Stimulated activated effector memory CD8-positive, alpha-beta T cell treated with anti-CD3 and anti-CD28 coated beads, Interleukin-12 subunit alpha, Interleukin-12 subunit beta, amount 100 ng/mL, for 72 hours (primary cell): ENCODE results near the gene GALNTL6.

Experiments
- ATAC-seq: fragments of 150-1000 bp; cut with Tn5 transposase; 2 replicates; pipeline ENCODE4 v1.10.0; 2021
- DNase-seq, 2 donors: peaks; one replicate each; pipeline ENCODE4 v3.0.0; 2021 to 2022; ENCODE audit warnings: low spot score in 2 of 2
- H3K27ac Mint-ChIP-seq: one replicate; pipeline ENCODE4 v1.8.0; 2022; ENCODE audit warnings: mild to moderate bottlenecking, mixed read lengths
- H3K36me3 Mint-ChIP-seq: one replicate; pipeline ENCODE4 v1.8.0; 2022; ENCODE audit warnings: mild to moderate bottlenecking, mixed read lengths
- H3K4me1 Mint-ChIP-seq: one replicate; pipeline ENCODE4 v1.8.0; 2022; ENCODE audit warnings: mixed read lengths
- H3K4me3 Mint-ChIP-seq: one replicate; pipeline ENCODE4 v1.8.0; 2022; ENCODE audit warnings: mild to moderate bottlenecking, mixed read lengths
- H3K9me3 Mint-ChIP-seq: one replicate; pipeline ENCODE4 v1.8.0; 2022; ENCODE audit warnings: mixed read lengths

GALNTL6 gene

GRCh38 chr4:171932238-171932637 lies 119.0 kb downstream of the GALNTL6 start:
- ATAC-seq (no peak), DNase-seq (no peak)
- no peaks in the 10 kb centered on the region for H3K4me1 Mint-ChIP-seq
- no peaks in the 10 kb centered on the region for H3K36me3 Mint-ChIP-seq
- H3K4me3 Mint-ChIP-seq: no peak overlapping the region
- H3K9me3 Mint-ChIP-seq: peaks cover 4% of the 10 kb centered on the region
- H3K27ac Mint-ChIP-seq: no peak overlapping the region

- no peak overlapping the region for H3K4me3 Mint-ChIP-seq
- peaks cover 7% of the 10 kb centered on the region for H3K9me3 Mint-ChIP-seq
- no peaks in the 10 kb centered on the region for H3K4me1 Mint-ChIP-seq
- no peaks in the 10 kb centered on the region for H3K36me3 Mint-ChIP-seq
- DNase-seq (no peak), ATAC-seq (no peak)
- no peak overlapping the region for H3K27ac Mint-ChIP-seq
These were observed 127.5 kb downstream of the GALNTL6 start for GRCh38 chr4:171940656-171941055.

- no peaks in the 10 kb centered on the region for H3K4me1 Mint-ChIP-seq
- H3K9me3 Mint-ChIP-seq: peaks cover 23% of the 10 kb centered on the region
- no peaks in the 10 kb centered on the region for H3K36me3 Mint-ChIP-seq
- H3K4me3 Mint-ChIP-seq: no peak overlapping the region
- no peak overlapping the region for H3K27ac Mint-ChIP-seq
- no peak for ATAC-seq
- no peak for DNase-seq
These were observed 134.2 kb downstream of the GALNTL6 start for GRCh38 chr4:171947400-171947799.

- no peak overlapping the region for H3K27ac Mint-ChIP-seq
- peaks cover 23% of the 10 kb centered on the region for H3K9me3 Mint-ChIP-seq
- no peak overlapping the region for H3K4me3 Mint-ChIP-seq
- DNase-seq (no peak), ATAC-seq (no peak)
- H3K36me3 Mint-ChIP-seq: no peaks in the 10 kb centered on the region
- H3K4me1 Mint-ChIP-seq: no peaks in the 10 kb centered on the region
These were observed 134.8 kb downstream of the GALNTL6 start for GRCh38 chr4:171948038-171948437.

- no peak for ATAC-seq
- DNase-seq: no peak
- no peak overlapping the region for H3K4me3 Mint-ChIP-seq
- no peaks in the 10 kb centered on the region for H3K36me3 Mint-ChIP-seq
- no peak overlapping the region for H3K27ac Mint-ChIP-seq
- H3K9me3 Mint-ChIP-seq: peaks cover 18% of the 10 kb centered on the region
- no peaks in the 10 kb centered on the region for H3K4me1 Mint-ChIP-seq
These were observed 141.4 kb downstream of the GALNTL6 start for GRCh38 chr4:171954650-171955049.

- Mint-ChIP-seq H3K27ac (no peak overlapping the region), H3K4me1 (no peaks in the 10 kb centered on the region), H3K36me3 (no peaks in the 10 kb centered on the region), H3K9me3 (peaks cover 11% of the 10 kb centered on the region), H3K4me3 (no peak overlapping the region)
- no peak for DNase-seq
- ATAC-seq: no peak
These were observed 143.5 kb downstream of the GALNTL6 start for GRCh38 chr4:171956678-171957077.

GRCh38 chr4:171962110-171962509 lies 148.9 kb downstream of the GALNTL6 start:
- H3K27ac Mint-ChIP-seq: no peak overlapping the region
- ATAC-seq (no peak), DNase-seq (no peak)
- H3K9me3 Mint-ChIP-seq: peaks cover 9% of the 10 kb centered on the region
- H3K4me3 Mint-ChIP-seq: no peak overlapping the region
- H3K4me1 Mint-ChIP-seq: no peaks in the 10 kb centered on the region
- no peaks in the 10 kb centered on the region for H3K36me3 Mint-ChIP-seq

- no peaks in the 10 kb centered on the region for H3K36me3 Mint-ChIP-seq
- no peak for ATAC-seq
- no peak for DNase-seq
- no peaks in the 10 kb centered on the region for H3K4me1 Mint-ChIP-seq
- H3K27ac Mint-ChIP-seq: no peak overlapping the region
- peaks cover 15% of the 10 kb centered on the region for H3K9me3 Mint-ChIP-seq
- H3K4me3 Mint-ChIP-seq: no peak overlapping the region
These were observed 153.2 kb downstream of the GALNTL6 start for GRCh38 chr4:171966356-171966755.

- H3K27ac Mint-ChIP-seq: no peak overlapping the region
- no peaks in the 10 kb centered on the region for H3K36me3 Mint-ChIP-seq
- peaks cover 5% of the 10 kb centered on the region for H3K9me3 Mint-ChIP-seq
- H3K4me1 Mint-ChIP-seq: no peaks in the 10 kb centered on the region
- DNase-seq: no peak
- no peak overlapping the region for H3K4me3 Mint-ChIP-seq
- ATAC-seq: no peak
These were observed 165.0 kb downstream of the GALNTL6 start for GRCh38 chr4:171978216-171978615.

GRCh38 chr4:171979461-171979860 lies 166.3 kb downstream of the GALNTL6 start:
- H3K27ac Mint-ChIP-seq: no peak overlapping the region
- DNase-seq (no peak), ATAC-seq (no peak)
- H3K4me1 Mint-ChIP-seq: no peaks in the 10 kb centered on the region
- no peak overlapping the region for H3K4me3 Mint-ChIP-seq
- peaks cover 11% of the 10 kb centered on the region for H3K9me3 Mint-ChIP-seq
- no peaks in the 10 kb centered on the region for H3K36me3 Mint-ChIP-seq

- no peaks in the 10 kb centered on the region for H3K4me1 Mint-ChIP-seq
- no peaks in the 10 kb centered on the region for H3K36me3 Mint-ChIP-seq
- no peak for ATAC-seq
- peaks cover 13% of the 10 kb centered on the region for H3K9me3 Mint-ChIP-seq
- H3K4me3 Mint-ChIP-seq: no peak overlapping the region
- no peak overlapping the region for H3K27ac Mint-ChIP-seq
- DNase-seq: no peak
These were observed 168.0 kb downstream of the GALNTL6 start for GRCh38 chr4:171981185-171981584.

- no peaks in the 10 kb centered on the region for H3K36me3 Mint-ChIP-seq
- DNase-seq (no peak), ATAC-seq (no peak)
- H3K9me3 Mint-ChIP-seq: peaks cover 33% of the 10 kb centered on the region
- H3K4me1 Mint-ChIP-seq: no peaks in the 10 kb centered on the region
- no peak overlapping the region for H3K27ac Mint-ChIP-seq
- H3K4me3 Mint-ChIP-seq: no peak overlapping the region
These were observed 171.0 kb downstream of the GALNTL6 start for GRCh38 chr4:171983935-171984805.

- H3K9me3 Mint-ChIP-seq: peaks cover 31% of the 10 kb centered on the region
- no peak overlapping the region for H3K27ac Mint-ChIP-seq
- no peaks in the 10 kb centered on the region for H3K36me3 Mint-ChIP-seq
- no peaks in the 10 kb centered on the region for H3K4me1 Mint-ChIP-seq
- H3K4me3 Mint-ChIP-seq: no peak overlapping the region
- ATAC-seq (no peak), DNase-seq (no peak)
These were observed 171.9 kb downstream of the GALNTL6 start for GRCh38 chr4:171985129-171985528.

- Mint-ChIP-seq H3K4me3 (no peak overlapping the region), H3K27ac (no peak overlapping the region), H3K9me3 (peaks cover 17% of the 10 kb centered on the region), H3K4me1 (no peaks in the 10 kb centered on the region), H3K36me3 (no peaks in the 10 kb centered on the region)
- no peak for ATAC-seq
- DNase-seq: no peak
These were observed 180.0 kb downstream of the GALNTL6 start for GRCh38 chr4:171993247-171993646.

- Mint-ChIP-seq H3K36me3 (no peaks in the 10 kb centered on the region), H3K4me3 (no peak overlapping the region), H3K27ac (no peak overlapping the region), H3K9me3 (peaks cover 12% of the 10 kb centered on the region), H3K4me1 (no peaks in the 10 kb centered on the region)
- ATAC-seq (no peak), DNase-seq (no peak)
These were observed 194.7 kb downstream of the GALNTL6 start for GRCh38 chr4:172007889-172008288.

GRCh38 chr4:172009446-172010230 lies 196.4 kb downstream of the GALNTL6 start:
- DNase-seq (no peak), ATAC-seq (no peak)
- Mint-ChIP-seq H3K4me3 (no peak overlapping the region), H3K9me3 (peaks cover 15% of the 10 kb centered on the region), H3K4me1 (no peaks in the 10 kb centered on the region), H3K36me3 (no peaks in the 10 kb centered on the region), H3K27ac (no peak overlapping the region)
